Neural cell (in vitro differentiated cells): ENCODE data around the gene SMG6. TPM values are rescaled to one million over a fixed set of nuclear protein-coding genes. Genes with fewer than 3 reads are reported as not detected.

Source experiments
- H2AFZ ChIP-seq: fragments of 200-600, 300-800 bp; sonication (generic), shearing (Covaris generic); 2 replicates; pipeline ENCODE4 v1.6.0; 2014; ENCODE audit warnings: low read depth, mild to moderate bottlenecking, antibody characterized with exemption, low read length, moderate library complexity
- H3F3A ChIP-seq: fragments of 200-600 bp; shearing (Covaris generic); 2 replicates; pipeline ENCODE4 v1.6.1; 2016; ENCODE audit warnings: mild to moderate bottlenecking, moderate library complexity, mixed read lengths, antibody characterized with exemption, low read length; ENCODE audit not compliant: insufficient read depth, poor library complexity, severe bottlenecking
- H3K27ac ChIP-seq: fragments of 200-600, 300-800 bp; sonication (generic), shearing (Covaris generic); 2 replicates; pipeline ENCODE4 v1.5.1; 2014; ENCODE audit warnings: mild to moderate bottlenecking, low read length, moderate library complexity
- H3K27me3 ChIP-seq: fragments of 300-800, 200-600 bp; sonication (generic), shearing (Covaris generic); 2 replicates; pipeline ENCODE4 v1.6.0; 2014; ENCODE audit warnings: mild to moderate bottlenecking, low read depth, low read length, moderate library complexity; ENCODE audit not compliant: insufficient read depth
- H3K36me3 ChIP-seq: fragments of 300-800, 200-600 bp; sonication (generic), shearing (Covaris generic); 2 replicates; pipeline ENCODE4 v1.5.1; 2014; ENCODE audit warnings: mild to moderate bottlenecking, antibody characterized with exemption, low read length, moderate library complexity; ENCODE audit not compliant: insufficient read depth
- H3K4me2 ChIP-seq: fragments of 300-800, 200-600 bp; sonication (generic), shearing (Covaris generic); 2 replicates; pipeline ENCODE4 v1.6.0; 2014; ENCODE audit warnings: mild to moderate bottlenecking, low read length
- H3K4me3 ChIP-seq: fragments of 300-800, 200-600 bp; sonication (generic), shearing (Covaris generic); 2 replicates; pipeline ENCODE4 v1.5.1; 2014; ENCODE audit warnings: mild to moderate bottlenecking, low read length, moderate library complexity
- H3K79me2 ChIP-seq: fragments of 200-600 bp; shearing (Covaris generic); replicated peaks from 2 replicates; pipeline ENCODE4 v1.6.0; 2014; ENCODE audit warnings: mild to moderate bottlenecking, low read length, moderate library complexity; ENCODE audit not compliant: insufficient read depth
- H3K9ac ChIP-seq: fragments of 300-800, 200-600 bp; sonication (generic), shearing (Covaris generic); 2 replicates; pipeline ENCODE4 v1.6.1; 2016; ENCODE audit warnings: mild to moderate bottlenecking, low read length, mixed read lengths
- H3K9me2 ChIP-seq: fragments of 200-600 bp; shearing (Covaris generic); 2 replicates; pipeline ENCODE4 v1.6.1; 2016; ENCODE audit warnings: mild to moderate bottlenecking, low read length, mixed read lengths; ENCODE audit not compliant: insufficient read depth
- H3K9me3 ChIP-seq: fragments of 200-600, 300-800 bp; sonication (generic), shearing (Covaris generic); 2 replicates; pipeline ENCODE4 v1.6.1; 2016; ENCODE audit warnings: mild to moderate bottlenecking, mixed run types, low read length, moderate library complexity, mixed read lengths
- H4K20me1 ChIP-seq: fragments of 200-600 bp; shearing (Covaris generic); 2 replicates; pipeline ENCODE4 v1.6.1; 2016; ENCODE audit warnings: mild to moderate bottlenecking, mixed run types; ENCODE audit not compliant: insufficient read depth
- EP300 ChIP-seq: fragments of 450-650 bp; conservative IDR thresholded peaks from 2 replicates; pipeline ENCODE4 v1.6.1; 2014; ENCODE audit warnings: antibody characterized with exemption, mild to moderate bottlenecking, moderate library complexity; ENCODE audit not compliant: poor library complexity, severe bottlenecking
- EZH2 ChIP-seq: fragments of 200-600, 300-800 bp; shearing (Covaris generic), sonication (generic); IDR thresholded peaks from 2 replicates; pipeline ENCODE4 v1.6.1; 2014; ENCODE audit warnings: antibody characterized with exemption, low read length, borderline replicate concordance, mild to moderate bottlenecking; ENCODE audit not compliant: insufficient read depth, poor library complexity, severe bottlenecking
- MXI1 ChIP-seq: fragments of 450-650 bp; conservative IDR thresholded peaks from 2 replicates; pipeline ENCODE4 v1.6.1; 2014; ENCODE audit warnings: antibody characterized with exemption, mild to moderate bottlenecking; ENCODE audit not compliant: poor library complexity, severe bottlenecking
- POLR2AphosphoS5 ChIP-seq: IDR thresholded peaks from 2 replicates; pipeline ENCODE4 v1.6.1; 2012
- RAD21 ChIP-seq: fragments of 450-650 bp; conservative IDR thresholded peaks from 2 replicates; pipeline ENCODE4 v1.6.1; 2014; ENCODE audit warnings: antibody characterized with exemption, mild to moderate bottlenecking, moderate library complexity
- REST ChIP-seq: IDR thresholded peaks from 2 replicates; pipeline ENCODE4 v1.6.1; 2012; ENCODE audit warnings: borderline replicate concordance
- SMC3 ChIP-seq: fragments of 450-650 bp; conservative IDR thresholded peaks from 2 replicates; pipeline ENCODE4 v1.6.1; 2014; ENCODE audit warnings: antibody characterized with exemption, mild to moderate bottlenecking, moderate library complexity; ENCODE audit not compliant: poor library complexity
- TAF1 ChIP-seq: IDR thresholded peaks from 2 replicates; pipeline ENCODE4 v1.6.1; 2012; ENCODE audit warnings: low read depth
- polyA plus RNA-seq: library from polyadenylated mRNA; depleted of rRNA; stranded (reverse); fragments of >200 nt; gene quantifications from 2 replicates; pipeline ENCODE4 v1.2.3, GENCODE V29; 2014
- TF ChIP-seq, protein P1 (sequence below): fragments of 450-650 bp; IDR thresholded peaks from 2 replicates; pipeline ENCODE4 v1.5.1; 2014; ENCODE audit warnings: antibody characterized with exemption, mild to moderate bottlenecking, moderate library complexity; ENCODE audit not compliant: poor library complexity, severe bottlenecking

SMG6 gene
- polyA plus RNA-seq, 1 donor from 2014 or later = 13.9 TPM

GRCh38 chr17:2050300-2051060 is 253.1 kb downstream of the SMG6 start:
- Histone ChIP-seq H3K36me3 (no peaks in the 10 kb centered on the region), H3F3A (no peaks in the 10 kb centered on the region), H3K4me3 (peak overlapping the region; percentile 68), H2AFZ (no peak overlapping the region), H3K9me3 (no peaks in the 10 kb centered on the region), H3K27ac (no peak overlapping the region), H4K20me1 (no peaks in the 10 kb centered on the region), H3K79me2 (peaks cover 3% of the 10 kb centered on the region), H3K4me2 (no peak overlapping the region), H3K9ac (peak overlapping the region; percentile 68), H3K9me2 (no peaks in the 10 kb centered on the region), H3K27me3 (peaks cover 37% of the 10 kb centered on the region)
- TF ChIP-seq REST (no peak), MXI1 (peak; percentile 25), TAF1 (no peak), EZH2 (no peak), RAD21 (no peak), POLR2AphosphoS5 (peak; percentile 55), EP300 (no peak)
- TF ChIP-seq, protein P1, sequence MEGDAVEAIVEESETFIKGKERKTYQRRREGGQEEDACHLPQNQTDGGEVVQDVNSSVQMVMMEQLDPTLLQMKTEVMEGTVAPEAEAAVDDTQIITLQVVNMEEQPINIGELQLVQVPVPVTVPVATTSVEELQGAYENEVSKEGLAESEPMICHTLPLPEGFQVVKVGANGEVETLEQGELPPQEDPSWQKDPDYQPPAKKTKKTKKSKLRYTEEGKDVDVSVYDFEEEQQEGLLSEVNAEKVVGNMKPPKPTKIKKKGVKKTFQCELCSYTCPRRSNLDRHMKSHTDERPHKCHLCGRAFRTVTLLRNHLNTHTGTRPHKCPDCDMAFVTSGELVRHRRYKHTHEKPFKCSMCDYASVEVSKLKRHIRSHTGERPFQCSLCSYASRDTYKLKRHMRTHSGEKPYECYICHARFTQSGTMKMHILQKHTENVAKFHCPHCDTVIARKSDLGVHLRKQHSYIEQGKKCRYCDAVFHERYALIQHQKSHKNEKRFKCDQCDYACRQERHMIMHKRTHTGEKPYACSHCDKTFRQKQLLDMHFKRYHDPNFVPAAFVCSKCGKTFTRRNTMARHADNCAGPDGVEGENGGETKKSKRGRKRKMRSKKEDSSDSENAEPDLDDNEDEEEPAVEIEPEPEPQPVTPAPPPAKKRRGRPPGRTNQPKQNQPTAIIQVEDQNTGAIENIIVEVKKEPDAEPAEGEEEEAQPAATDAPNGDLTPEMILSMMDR = no peak

GRCh38 chr17:2049333-2050299 is 254.0 kb downstream of the SMG6 start:
- no peaks in the 10 kb centered on the region for H3K9me2 ChIP-seq
- H3K36me3 ChIP-seq = no peaks in the 10 kb centered on the region
- H3K79me2 ChIP-seq = peaks cover 3% of the 10 kb centered on the region
- peak overlapping the region; percentile 100 for H3K4me2 ChIP-seq
- H3F3A ChIP-seq = no peaks in the 10 kb centered on the region
- H3K27ac ChIP-seq = peak overlapping the region; percentile 53
- H3K27me3 ChIP-seq = peaks cover 30% of the 10 kb centered on the region
- H3K9me3 ChIP-seq = no peaks in the 10 kb centered on the region
- H2AFZ ChIP-seq = no peak overlapping the region
- TF ChIP-seq EZH2 (no peak), RAD21 (peak; percentile 33), SMC3 (peak; percentile 47), EP300 (peak; percentile 38), POLR2AphosphoS5 (peak; percentile 70), MXI1 (peak; percentile 99), TAF1 (no peak), REST (peak; percentile 73)
- TF ChIP-seq, protein P1 = no peak
- H3K4me3 ChIP-seq = peak overlapping the region; percentile 85
- no peaks in the 10 kb centered on the region for H4K20me1 ChIP-seq
- peak overlapping the region; percentile 71 for H3K9ac ChIP-seq
